ENCODE data around the gene ATG7.

GRCh38 chr3:11373654-11374053 is 101.5 kb downstream of the ATG7 start:
- TF ChIP-seq, protein P1, sequence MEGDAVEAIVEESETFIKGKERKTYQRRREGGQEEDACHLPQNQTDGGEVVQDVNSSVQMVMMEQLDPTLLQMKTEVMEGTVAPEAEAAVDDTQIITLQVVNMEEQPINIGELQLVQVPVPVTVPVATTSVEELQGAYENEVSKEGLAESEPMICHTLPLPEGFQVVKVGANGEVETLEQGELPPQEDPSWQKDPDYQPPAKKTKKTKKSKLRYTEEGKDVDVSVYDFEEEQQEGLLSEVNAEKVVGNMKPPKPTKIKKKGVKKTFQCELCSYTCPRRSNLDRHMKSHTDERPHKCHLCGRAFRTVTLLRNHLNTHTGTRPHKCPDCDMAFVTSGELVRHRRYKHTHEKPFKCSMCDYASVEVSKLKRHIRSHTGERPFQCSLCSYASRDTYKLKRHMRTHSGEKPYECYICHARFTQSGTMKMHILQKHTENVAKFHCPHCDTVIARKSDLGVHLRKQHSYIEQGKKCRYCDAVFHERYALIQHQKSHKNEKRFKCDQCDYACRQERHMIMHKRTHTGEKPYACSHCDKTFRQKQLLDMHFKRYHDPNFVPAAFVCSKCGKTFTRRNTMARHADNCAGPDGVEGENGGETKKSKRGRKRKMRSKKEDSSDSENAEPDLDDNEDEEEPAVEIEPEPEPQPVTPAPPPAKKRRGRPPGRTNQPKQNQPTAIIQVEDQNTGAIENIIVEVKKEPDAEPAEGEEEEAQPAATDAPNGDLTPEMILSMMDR (conservative IDR thresholded peaks at IDR 0.05): no peak
- no peak for TF ChIP-seq EZH2 (IDR thresholded peaks at IDR 0.05; ENCODE audit: low read depth)

Measured in PC-9 (cell line).